Measurements from ENCODE around the gene P3H3. TPM values are rescaled to one million over a fixed set of nuclear protein-coding genes. Genes with fewer than 3 reads are reported as not detected.

The P3H3 gene
- total RNA-seq, 1 donor from 2014 or later, result 37.3 TPM

DNA sequence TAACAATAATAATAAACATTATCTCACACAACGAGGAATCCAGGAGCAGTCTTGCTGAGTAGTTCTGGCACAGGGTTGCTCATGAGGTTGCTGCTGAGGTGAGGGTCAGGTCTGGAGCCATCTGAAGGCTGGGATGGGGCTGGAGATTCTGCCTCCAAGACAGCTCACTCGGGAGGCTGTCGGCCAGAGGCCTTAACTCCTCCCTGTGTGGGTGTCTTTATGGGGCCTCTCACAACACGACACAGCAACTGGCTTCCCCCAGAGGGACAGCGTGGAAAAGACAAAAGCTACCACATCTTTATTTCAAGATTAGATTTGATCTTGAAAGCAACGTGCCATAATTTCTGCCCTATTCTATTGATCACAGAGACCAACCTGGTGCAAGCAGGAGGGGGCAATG is 46.1 kb upstream of the P3H3 start:
- intact Hi-C loops (cut with DNase I), result no loop called here
- no peaks in the 10 kb centered on the region for H3K9me3 ChIP-seq
- no peaks in the 10 kb centered on the region for H3K36me3 ChIP-seq
- TF ChIP-seq CTCF (IDR thresholded peaks at IDR 0.05) (no peak), POLR2AphosphoS5 (IDR thresholded peaks at IDR 0.05; ENCODE audit: insufficient read depth in 1 of 2, low read depth in 1 of 2) (no peak), POLR2A (IDR thresholded peaks at IDR 0.05) (no peak)
- no peaks in the 10 kb centered on the region for H3K27me3 ChIP-seq
- peaks cover 12% of the 10 kb centered on the region for H3K4me1 ChIP-seq
- no peak overlapping the region for H3K27ac ChIP-seq
- DNase-seq (ENCODE audit: extremely low spot score in 2 of 2), result no peak
- no peak overlapping the region for H3K4me3 ChIP-seq

DNA sequence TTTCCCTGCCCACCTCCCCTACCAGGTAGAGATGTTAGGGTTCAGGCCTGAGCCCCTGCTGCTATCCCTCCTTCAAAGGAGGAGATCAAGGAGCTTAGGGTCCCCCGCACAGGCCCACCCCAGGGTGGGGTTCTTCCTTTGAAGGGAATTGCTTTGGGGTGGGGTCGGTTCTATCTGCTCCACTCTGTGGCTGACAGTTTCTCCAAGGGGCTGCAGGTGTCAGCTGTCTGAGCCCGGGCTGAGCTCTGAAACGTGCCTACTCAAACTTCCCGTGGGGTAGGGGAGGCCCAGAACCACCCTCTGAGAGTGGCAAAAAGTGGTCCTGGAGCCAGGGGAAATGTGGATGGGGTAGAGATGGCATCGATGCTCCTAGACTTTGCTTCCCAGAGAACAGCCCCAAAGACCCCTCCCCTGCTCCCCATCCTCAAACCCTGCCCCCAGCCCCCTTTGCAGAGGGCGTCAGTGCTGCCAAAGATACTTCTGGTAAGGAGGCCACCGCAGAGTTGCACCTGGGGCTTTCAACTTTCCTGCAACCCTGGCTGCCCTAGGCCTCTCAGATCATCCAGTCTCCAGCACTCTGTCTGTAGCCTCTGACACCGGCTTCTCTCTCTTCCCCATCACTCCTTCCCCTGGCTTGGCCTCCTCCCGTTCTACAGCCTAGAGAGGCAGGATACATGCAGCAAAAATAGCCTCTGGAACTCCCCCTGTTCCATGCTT is 45.2 kb upstream of the P3H3 start:
- intact Hi-C loops (cut with DNase I), result no loop called here

DNA sequence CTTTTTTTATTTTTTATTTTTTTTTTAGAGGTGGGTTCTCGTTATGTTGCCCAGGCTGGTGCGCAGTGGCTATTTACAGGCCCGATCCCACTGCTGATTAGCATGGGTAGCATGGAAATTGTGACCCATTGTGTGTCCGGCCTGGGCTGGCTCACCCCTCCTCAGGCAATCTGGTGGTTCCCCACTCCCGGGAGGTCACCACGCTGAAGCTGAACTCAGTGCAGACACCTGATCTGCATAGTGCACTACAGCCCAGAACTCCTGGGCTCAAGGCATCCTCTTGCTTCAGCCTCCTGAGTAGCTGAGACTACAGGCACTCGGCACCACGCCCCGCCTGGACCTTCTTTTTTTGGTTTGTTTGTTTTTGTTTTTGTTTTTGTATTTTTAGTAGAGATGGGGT is 44.4 kb upstream of the P3H3 start:
- no peaks in the 10 kb centered on the region for H3K4me1 ChIP-seq
- no peak for DNase-seq (ENCODE audit: extremely low spot score in 2 of 2)
- H3K4me3 ChIP-seq, result no peak overlapping the region
- H3K27ac ChIP-seq, result no peak overlapping the region
- no peaks in the 10 kb centered on the region for H3K27me3 ChIP-seq
- H3K9me3 ChIP-seq, result no peaks in the 10 kb centered on the region
- intact Hi-C loops (cut with DNase I), result no loop called here
- TF ChIP-seq POLR2AphosphoS5 (IDR thresholded peaks at IDR 0.05; ENCODE audit: insufficient read depth in 1 of 2, low read depth in 1 of 2), result no peak
- TF ChIP-seq CTCF (IDR thresholded peaks at IDR 0.05), result no peak
- TF ChIP-seq POLR2A (IDR thresholded peaks at IDR 0.05), result no peak
- no peaks in the 10 kb centered on the region for H3K36me3 ChIP-seq

More for the DNA sequence above, 45.2 kb upstream of the P3H3 start:
- Histone ChIP-seq H3K27ac (no peak overlapping the region), H3K9me3 (no peaks in the 10 kb centered on the region), H3K36me3 (no peaks in the 10 kb centered on the region), H3K27me3 (no peaks in the 10 kb centered on the region), H3K4me1 (peaks cover 7% of the 10 kb centered on the region), H3K4me3 (no peak overlapping the region)
- no peak for DNase-seq (ENCODE audit: extremely low spot score in 2 of 2)
- TF ChIP-seq POLR2A (IDR thresholded peaks at IDR 0.05) (no peak), POLR2AphosphoS5 (IDR thresholded peaks at IDR 0.05; ENCODE audit: insufficient read depth in 1 of 2, low read depth in 1 of 2) (no peak), CTCF (IDR thresholded peaks at IDR 0.05) (no peak)

DNA sequence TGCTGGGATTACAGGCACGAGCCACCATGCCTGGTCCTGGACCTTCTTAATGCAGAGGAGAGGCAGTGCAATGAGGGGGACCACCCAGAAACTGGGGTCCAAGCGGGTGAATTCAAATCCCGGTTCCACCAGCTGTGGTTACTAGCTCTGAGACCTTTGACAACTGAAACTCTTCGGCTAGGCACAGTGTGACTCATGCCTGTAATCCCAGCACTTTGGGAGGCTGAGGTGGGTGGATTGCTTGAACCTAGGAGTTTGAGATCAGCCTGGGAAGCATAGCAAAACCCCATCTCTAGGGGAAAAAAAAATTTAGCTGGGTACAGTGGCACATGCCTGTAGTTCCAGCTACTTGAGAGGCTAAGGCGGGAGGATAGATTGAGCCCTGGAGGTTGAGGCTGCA is 43.9 kb upstream of the P3H3 start:
- Histone ChIP-seq H3K36me3 (no peaks in the 10 kb centered on the region), H3K27ac (no peak overlapping the region), H3K4me1 (no peaks in the 10 kb centered on the region), H3K4me3 (no peak overlapping the region), H3K9me3 (no peaks in the 10 kb centered on the region), H3K27me3 (no peaks in the 10 kb centered on the region)
- no peak for DNase-seq (ENCODE audit: extremely low spot score in 2 of 2)
- intact Hi-C loops (cut with DNase I), result no loop called here
- TF ChIP-seq CTCF (IDR thresholded peaks at IDR 0.05), result no peak
- no peak for TF ChIP-seq POLR2AphosphoS5 (IDR thresholded peaks at IDR 0.05; ENCODE audit: insufficient read depth in 1 of 2, low read depth in 1 of 2)
- no peak for TF ChIP-seq POLR2A (IDR thresholded peaks at IDR 0.05)

- H3K4me3 ChIP-seq, result no peak overlapping the region
- DNase-seq (ENCODE audit: extremely low spot score in 2 of 2), result no peak
- intact Hi-C loops (cut with DNase I), result no loop called here
- no peaks in the 10 kb centered on the region for H3K9me3 ChIP-seq
- TF ChIP-seq CTCF (IDR thresholded peaks at IDR 0.05) (no peak), POLR2AphosphoS5 (IDR thresholded peaks at IDR 0.05; ENCODE audit: insufficient read depth in 1 of 2, low read depth in 1 of 2) (no peak), POLR2A (IDR thresholded peaks at IDR 0.05) (no peak)
- no peaks in the 10 kb centered on the region for H3K4me1 ChIP-seq
- no peak overlapping the region for H3K27ac ChIP-seq
- H3K27me3 ChIP-seq, result no peaks in the 10 kb centered on the region
- no peaks in the 10 kb centered on the region for H3K36me3 ChIP-seq
Observed at GRCh38 chr12:6784761-6785160, 43.4 kb upstream of the P3H3 start.
